ENCODE measurements around the gene OR2Y1. TPM values are rescaled to one million over a fixed set of nuclear protein-coding genes. Genes with fewer than 3 reads are reported as not detected.

OR2Y1 gene
- total RNA-seq, 2 donors from 2014 or later: not detected

DNA sequence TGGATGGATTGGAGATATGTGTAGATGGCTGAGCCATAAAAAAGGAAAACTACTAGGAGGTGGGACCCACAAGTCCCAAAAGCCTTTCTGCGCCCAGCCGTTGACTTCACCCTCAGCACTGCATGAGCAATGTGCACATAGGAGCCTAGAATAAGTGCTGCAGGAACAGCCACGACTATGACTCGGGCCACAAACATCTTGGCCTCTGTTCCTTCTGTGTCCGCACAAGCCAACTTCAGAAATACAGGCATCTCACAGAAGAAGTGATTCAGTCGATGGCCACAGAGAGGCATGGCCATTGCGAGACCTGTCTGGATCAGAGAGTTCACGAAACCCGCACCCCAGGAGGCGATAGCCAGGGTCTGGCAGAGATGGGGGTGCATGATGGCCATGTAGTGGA lies 587 bp downstream of the OR2Y1 start:
- Histone ChIP-seq H3K9me3 (ENCODE audit: control insufficient read depth, low read length) (no peaks in the 10 kb centered on the region), H3K36me3 (ENCODE audit: control insufficient read depth, insufficient read depth, low read length) (no peaks in the 10 kb centered on the region), H3K27ac (ENCODE audit: low read depth, low read length) (no peak overlapping the region), H3K27me3 (ENCODE audit: control insufficient read depth, insufficient read depth, low read length, poor library complexity, severe bottlenecking) (peaks cover 56% of the 10 kb centered on the region), H3K4me1 (ENCODE audit: control insufficient read depth, insufficient read depth, low read length) (no peaks in the 10 kb centered on the region), H3K9ac (ENCODE audit: extremely low read depth, low read length, poor library complexity, severe bottlenecking) (no peak overlapping the region), H3K4me3 (ENCODE audit: low read length) (no peak overlapping the region)
- no peak for DNase-seq
- 90 to 91% methylated on average over 10 of the region's 10 CpGs for WGBS, 2 experiments (ENCODE audit: insufficient coverage in 1 of 2, insufficient read length in 1 of 2)
- Mint-ChIP-seq H3K36me3 (ENCODE audit: low read depth) (no peaks in the 10 kb centered on the region), H3K4me3 (no peak overlapping the region), H3K27ac (no peak overlapping the region), H3K9me3 (no peaks in the 10 kb centered on the region), H3K27me3 (ENCODE audit: insufficient read depth) (peaks cover 62% of the 10 kb centered on the region), H3K4me1 (no peaks in the 10 kb centered on the region)
- TF ChIP-seq, protein P1, sequence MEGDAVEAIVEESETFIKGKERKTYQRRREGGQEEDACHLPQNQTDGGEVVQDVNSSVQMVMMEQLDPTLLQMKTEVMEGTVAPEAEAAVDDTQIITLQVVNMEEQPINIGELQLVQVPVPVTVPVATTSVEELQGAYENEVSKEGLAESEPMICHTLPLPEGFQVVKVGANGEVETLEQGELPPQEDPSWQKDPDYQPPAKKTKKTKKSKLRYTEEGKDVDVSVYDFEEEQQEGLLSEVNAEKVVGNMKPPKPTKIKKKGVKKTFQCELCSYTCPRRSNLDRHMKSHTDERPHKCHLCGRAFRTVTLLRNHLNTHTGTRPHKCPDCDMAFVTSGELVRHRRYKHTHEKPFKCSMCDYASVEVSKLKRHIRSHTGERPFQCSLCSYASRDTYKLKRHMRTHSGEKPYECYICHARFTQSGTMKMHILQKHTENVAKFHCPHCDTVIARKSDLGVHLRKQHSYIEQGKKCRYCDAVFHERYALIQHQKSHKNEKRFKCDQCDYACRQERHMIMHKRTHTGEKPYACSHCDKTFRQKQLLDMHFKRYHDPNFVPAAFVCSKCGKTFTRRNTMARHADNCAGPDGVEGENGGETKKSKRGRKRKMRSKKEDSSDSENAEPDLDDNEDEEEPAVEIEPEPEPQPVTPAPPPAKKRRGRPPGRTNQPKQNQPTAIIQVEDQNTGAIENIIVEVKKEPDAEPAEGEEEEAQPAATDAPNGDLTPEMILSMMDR (conservative IDR thresholded peaks at IDR 0.05): no peak

DNA sequence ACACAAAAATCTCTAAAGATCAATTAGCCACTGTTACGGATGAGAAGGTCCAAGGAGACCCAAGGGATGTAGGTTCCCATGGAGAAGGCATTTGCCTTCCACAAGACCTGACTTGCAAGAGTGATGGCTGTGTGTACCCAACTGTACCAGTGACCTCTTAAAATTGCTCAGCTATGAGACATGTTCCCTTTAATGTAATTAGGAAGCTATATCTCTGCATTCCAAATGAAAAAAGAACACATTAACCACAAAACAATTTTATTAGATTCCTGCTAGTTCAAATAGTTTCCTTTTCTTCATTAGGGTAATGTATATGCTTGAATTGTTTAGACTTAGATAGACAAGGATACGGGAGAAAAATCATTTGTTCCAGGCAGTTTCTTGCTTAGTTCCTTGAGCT lies 3.3 kb downstream of the OR2Y1 start:
- no peak for DNase-seq
- Mint-ChIP-seq H3K36me3 (ENCODE audit: low read depth) (no peaks in the 10 kb centered on the region), H3K27me3 (ENCODE audit: insufficient read depth) (peaks cover 82% of the 10 kb centered on the region), H3K9me3 (no peaks in the 10 kb centered on the region), H3K4me3 (no peak overlapping the region), H3K4me1 (no peaks in the 10 kb centered on the region), H3K27ac (no peak overlapping the region)
- TF ChIP-seq, protein P1 (conservative IDR thresholded peaks at IDR 0.05): no peak
- H3K4me1 ChIP-seq (ENCODE audit: control insufficient read depth, insufficient read depth, low read length): no peaks in the 10 kb centered on the region
- no peak overlapping the region for H3K4me3 ChIP-seq (ENCODE audit: low read length)
- no peaks in the 10 kb centered on the region for H3K36me3 ChIP-seq (ENCODE audit: control insufficient read depth, insufficient read depth, low read length)
- no peak overlapping the region for H3K9ac ChIP-seq (ENCODE audit: extremely low read depth, low read length, poor library complexity, severe bottlenecking)
- no peak overlapping the region for H3K27ac ChIP-seq (ENCODE audit: low read depth, low read length)
- H3K27me3 ChIP-seq (ENCODE audit: control insufficient read depth, insufficient read depth, low read length, poor library complexity, severe bottlenecking): peaks cover 64% of the 10 kb centered on the region
- 75 to 100% methylated on average over 2 of the region's 2 CpGs for WGBS, 2 experiments (ENCODE audit: insufficient coverage in 1 of 2, insufficient read length in 1 of 2)
- no peaks in the 10 kb centered on the region for H3K9me3 ChIP-seq (ENCODE audit: control insufficient read depth, low read length)

DNA sequence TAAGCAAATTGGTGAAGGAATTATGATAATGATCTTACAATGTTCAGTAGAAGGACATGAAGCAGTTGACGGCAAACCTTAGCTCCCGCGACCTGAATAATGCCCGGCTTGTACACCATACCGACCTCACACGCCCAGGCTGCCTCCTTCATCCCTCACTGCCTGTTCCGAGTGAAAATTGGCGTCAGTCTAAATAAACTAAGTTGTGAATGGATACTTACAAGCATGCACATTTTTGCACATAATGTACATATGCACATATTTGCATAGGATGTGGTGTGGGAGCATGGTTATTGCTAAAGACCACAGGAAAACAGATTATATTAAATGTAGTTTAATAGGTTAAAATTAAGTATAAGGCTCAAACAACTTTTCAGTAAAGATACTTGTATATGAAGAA lies 14.9 kb downstream of the OR2Y1 start:
- H3K4me1 Mint-ChIP-seq: no peaks in the 10 kb centered on the region
- Histone ChIP-seq H3K36me3 (ENCODE audit: control insufficient read depth, insufficient read depth, low read length) (no peaks in the 10 kb centered on the region), H3K9ac (ENCODE audit: extremely low read depth, low read length, poor library complexity, severe bottlenecking) (no peak overlapping the region), H3K27me3 (ENCODE audit: control insufficient read depth, insufficient read depth, low read length, poor library complexity, severe bottlenecking) (peaks cover 44% of the 10 kb centered on the region), H3K27ac (ENCODE audit: low read depth, low read length) (no peak overlapping the region), H3K4me1 (ENCODE audit: control insufficient read depth, insufficient read depth, low read length) (no peaks in the 10 kb centered on the region), H3K4me3 (ENCODE audit: low read length) (no peak overlapping the region), H3K9me3 (ENCODE audit: control insufficient read depth, low read length) (peaks cover 5% of the 10 kb centered on the region)
- 79 to 88% methylated on average over 6 to 8 of the region's 8 CpGs for WGBS, 2 experiments (ENCODE audit: insufficient coverage in 1 of 2, insufficient read length in 1 of 2)
- DNase-seq: no peak
- H3K27ac Mint-ChIP-seq: no peak overlapping the region
- H3K36me3 Mint-ChIP-seq (ENCODE audit: low read depth): no peaks in the 10 kb centered on the region
- peaks cover 6% of the 10 kb centered on the region for H3K9me3 Mint-ChIP-seq
- TF ChIP-seq, protein P1 (conservative IDR thresholded peaks at IDR 0.05): no peak
- H3K27me3 Mint-ChIP-seq (ENCODE audit: insufficient read depth): peaks cover 75% of the 10 kb centered on the region
- H3K4me3 Mint-ChIP-seq: no peak overlapping the region

Measured in endodermal cell (in vitro differentiated cells).